Peyer's patch (tissue), 4 donors: ENCODE measurements around the gene FGF8. TPM values are rescaled to one million over a fixed set of nuclear protein-coding genes. Genes with fewer than 3 reads are reported as not detected.

ENCODE experiments used
- DNase-seq, 3 donors: peaks; one replicate each; pipeline ENCODE4 v3.0.0-alpha.2; 2017 to 2019
- H3K27ac ChIP-seq, 4 donors: fragments of 200-600 bp; sonication (generic); one replicate each; pipeline ENCODE4 v1.5.1; 2016 to 2019
- H3K27me3 ChIP-seq, 2 donors: fragments of 200-600 bp; sonication (generic); one replicate each; pipeline ENCODE4 v1.5.1; 2019
- H3K36me3 ChIP-seq, 3 donors: fragments of 200-600 bp; sonication (generic); one replicate each; pipeline ENCODE4 v1.5.1; 2016 to 2019
- H3K4me1 ChIP-seq, 4 donors: fragments of 200-600 bp; sonication (generic); one replicate each; pipeline ENCODE4 v1.5.1; 2016 to 2019
- H3K4me3 ChIP-seq, 4 donors: fragments of 200-600 bp; sonication (generic); 1 replicate in 3 of 4; 2 replicates in 1 of 4; pipeline ENCODE4 v1.5.1; 2016 to 2019; ENCODE audit warnings: mild to moderate bottlenecking in 1 of 4
- H3K9me3 ChIP-seq, 4 donors: fragments of 200-600 bp; sonication (generic); one replicate each; pipeline ENCODE4 v1.5.1; 2016 to 2019; ENCODE audit warnings: mild to moderate bottlenecking in 1 of 4
- CTCF ChIP-seq, 6 experiments: fragments of 450-650 bp in 4 of 6; fragments of 200-600 bp in 2 of 6; sonication (generic) in 1 of 6; IDR thresholded peaks; one replicate each; pipeline ENCODE4 v1.5.1; 2017 to 2019; ENCODE audit warnings: antibody characterized with exemption in 6 of 6, mild to moderate bottlenecking in 3 of 6, moderate library complexity in 1 of 6
- POLR2A ChIP-seq, 2 donors: fragments of 450-650 bp; IDR thresholded peaks; one replicate each; pipeline ENCODE4 v1.5.1; 2017; ENCODE audit warnings: antibody characterized with exemption in 2 of 2, mild to moderate bottlenecking in 2 of 2, moderate library complexity in 2 of 2
- total RNA-seq, 4 donors: library from RNA; depleted of rRNA; stranded (reverse); fragments of >200 nt; gene quantifications; one replicate each; pipeline ENCODE4 v1.1.0, GENCODE V29; 2016

The FGF8 gene
- total RNA-seq, 4 donors from 2014 or later = not detected

DNA sequence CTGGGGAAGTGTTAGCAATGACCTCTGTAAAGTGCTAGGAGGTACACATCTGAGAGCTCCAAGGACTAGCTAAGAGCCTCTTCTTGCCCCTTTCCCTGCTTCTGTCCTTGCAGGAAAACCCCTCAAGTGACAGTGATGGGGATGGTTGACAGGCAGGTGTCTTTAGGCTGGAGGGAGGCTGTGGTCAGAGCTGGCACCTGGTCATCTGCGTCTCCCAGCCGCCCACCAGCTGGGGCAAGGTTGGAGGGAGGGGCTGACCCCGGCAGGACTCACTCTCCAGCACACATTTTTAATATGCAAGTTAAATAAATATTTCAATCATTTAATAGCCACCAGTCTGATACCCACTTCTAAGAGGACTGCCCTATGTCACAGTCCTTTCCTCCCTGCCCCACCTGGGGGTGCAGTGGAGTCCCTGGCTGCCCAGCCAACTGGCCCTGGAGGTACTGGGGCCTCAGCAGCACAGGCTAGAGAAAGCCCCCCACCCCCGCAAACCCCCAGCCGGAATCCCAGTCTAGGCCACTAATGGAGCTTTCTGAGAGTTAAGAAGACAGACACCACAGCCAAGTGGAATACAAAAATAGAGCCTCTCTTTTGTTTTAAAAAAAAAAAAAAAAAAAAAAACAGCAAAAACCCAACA, 6.3 kb downstream of the FGF8 start:
- no peaks in the 10 kb centered on the region for H3K36me3 ChIP-seq
- no peak overlapping the region for H3K4me3 ChIP-seq
- DNase-seq = no peak
- H3K9me3 ChIP-seq = no peaks in the 10 kb centered on the region
- no peak overlapping the region for H3K27ac ChIP-seq
- peaks cover 0 to 23% of the 10 kb centered on the region in 2 donors for H3K27me3 ChIP-seq
- TF ChIP-seq POLR2A (IDR thresholded peaks at IDR 0.05) (no peak), CTCF (IDR thresholded peaks at IDR 0.05) (no peak)
- H3K4me1 ChIP-seq = peaks cover 0 to 1% (median 0%) of the 10 kb centered on the region in 4 donors

DNA sequence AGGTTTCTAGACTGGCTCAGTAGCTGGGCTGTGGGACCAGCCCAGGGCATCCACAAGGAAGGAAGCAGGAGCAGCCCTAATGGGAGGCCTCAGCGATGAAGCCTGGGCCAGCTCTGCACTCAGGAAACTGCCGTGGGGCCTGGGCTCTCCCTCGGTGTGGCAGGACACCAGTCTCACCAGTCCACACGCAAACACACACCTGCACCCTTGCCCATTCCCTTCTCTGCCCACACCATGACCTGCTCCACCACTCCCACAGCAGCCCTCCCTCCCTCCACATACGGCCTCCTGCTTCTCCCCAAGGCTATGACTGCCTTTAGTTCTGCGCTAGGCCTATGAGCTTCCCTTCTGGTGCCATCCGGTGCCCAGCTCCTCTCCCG, 7.1 kb downstream of the FGF8 start:
- peaks cover 0 to 18% of the 10 kb centered on the region in 2 donors for H3K27me3 ChIP-seq

DNA sequence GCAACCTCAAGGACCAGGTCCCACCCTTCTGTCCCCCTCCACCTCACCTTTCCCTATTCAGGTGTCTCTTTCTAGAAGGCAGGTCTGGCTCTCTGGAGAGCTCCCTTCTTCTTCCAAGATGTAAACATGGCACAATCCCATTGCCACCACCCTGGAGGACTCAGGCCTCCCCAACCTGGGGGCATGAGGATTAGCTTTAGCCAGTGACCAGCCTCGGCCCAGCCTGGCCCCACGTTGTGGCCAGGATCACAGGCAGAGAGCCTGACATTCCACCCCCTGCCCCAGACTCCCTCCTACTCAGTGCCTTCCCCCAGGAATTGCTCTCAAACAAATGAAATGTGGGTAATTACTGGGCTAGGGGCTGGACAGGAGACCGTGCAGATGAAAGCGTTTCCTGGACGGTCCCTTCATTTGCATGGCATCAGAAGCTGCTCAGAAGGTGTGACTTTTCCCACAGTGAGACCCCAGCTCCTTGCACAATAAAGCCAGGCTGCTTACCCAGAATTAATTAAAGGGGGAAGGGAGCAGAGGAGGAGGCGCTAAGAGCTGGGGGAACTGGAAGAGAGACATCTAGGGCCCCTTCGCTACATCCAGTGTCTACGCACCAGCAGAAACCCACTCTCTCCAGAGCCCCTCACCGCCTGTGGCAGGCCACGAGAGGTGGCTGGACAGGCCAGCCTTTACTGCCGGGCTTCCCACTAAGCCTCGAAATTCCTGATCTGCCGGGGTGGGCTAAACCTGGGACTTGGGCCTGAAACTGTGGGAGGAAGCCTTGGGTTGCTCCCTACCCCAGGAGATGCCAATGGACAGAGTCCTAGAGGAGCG, 7.7 kb downstream of the FGF8 start:
- Histone ChIP-seq H3K9me3 (no peaks in the 10 kb centered on the region), H3K27me3 (peaks cover 0 to 13% of the 10 kb centered on the region in 2 donors), H3K27ac (no peak overlapping the region), H3K4me3 (no peak overlapping the region), H3K36me3 (no peaks in the 10 kb centered on the region), H3K4me1 (no peaks in the 10 kb centered on the region)
- no peak for DNase-seq
- no peak for TF ChIP-seq POLR2A (IDR thresholded peaks at IDR 0.05)
- no peak for TF ChIP-seq CTCF (IDR thresholded peaks at IDR 0.05)

More for the DNA sequence above, 7.1 kb downstream of the FGF8 start:
- H3K9me3 ChIP-seq = no peaks in the 10 kb centered on the region
- DNase-seq = no peak
- TF ChIP-seq CTCF (IDR thresholded peaks at IDR 0.05) (no peak), POLR2A (IDR thresholded peaks at IDR 0.05) (no peak)
- H3K36me3 ChIP-seq = no peaks in the 10 kb centered on the region
- H3K4me1 ChIP-seq = no peaks in the 10 kb centered on the region
- no peak overlapping the region for H3K27ac ChIP-seq
- no peak overlapping the region for H3K4me3 ChIP-seq

DNA sequence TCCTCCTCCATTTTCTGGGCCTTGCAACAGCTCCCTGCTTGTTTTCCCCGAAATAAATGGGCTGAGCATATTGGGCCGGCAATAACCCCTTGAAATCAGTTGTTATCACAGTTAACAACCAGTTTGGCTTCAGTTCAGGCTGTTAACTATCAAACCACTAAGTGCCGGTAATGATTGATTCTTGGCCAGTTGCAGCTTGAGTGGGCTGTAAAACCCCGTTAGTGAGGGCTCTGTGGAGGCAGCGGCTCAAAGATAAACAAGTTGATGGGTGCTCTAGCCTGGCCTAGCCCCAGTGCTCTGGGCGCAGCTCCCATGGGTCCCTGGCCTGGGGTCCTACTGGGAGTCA, 8.3 kb downstream of the FGF8 start:
- Histone ChIP-seq H3K9me3 (no peaks in the 10 kb centered on the region), H3K4me3 (no peak overlapping the region), H3K27me3 (peaks cover 0 to 7% of the 10 kb centered on the region in 2 donors), H3K4me1 (no peaks in the 10 kb centered on the region), H3K27ac (no peak overlapping the region), H3K36me3 (no peaks in the 10 kb centered on the region)
- no peak for DNase-seq
- TF ChIP-seq CTCF (IDR thresholded peaks at IDR 0.05) = no peak
- no peak for TF ChIP-seq POLR2A (IDR thresholded peaks at IDR 0.05)

DNA sequence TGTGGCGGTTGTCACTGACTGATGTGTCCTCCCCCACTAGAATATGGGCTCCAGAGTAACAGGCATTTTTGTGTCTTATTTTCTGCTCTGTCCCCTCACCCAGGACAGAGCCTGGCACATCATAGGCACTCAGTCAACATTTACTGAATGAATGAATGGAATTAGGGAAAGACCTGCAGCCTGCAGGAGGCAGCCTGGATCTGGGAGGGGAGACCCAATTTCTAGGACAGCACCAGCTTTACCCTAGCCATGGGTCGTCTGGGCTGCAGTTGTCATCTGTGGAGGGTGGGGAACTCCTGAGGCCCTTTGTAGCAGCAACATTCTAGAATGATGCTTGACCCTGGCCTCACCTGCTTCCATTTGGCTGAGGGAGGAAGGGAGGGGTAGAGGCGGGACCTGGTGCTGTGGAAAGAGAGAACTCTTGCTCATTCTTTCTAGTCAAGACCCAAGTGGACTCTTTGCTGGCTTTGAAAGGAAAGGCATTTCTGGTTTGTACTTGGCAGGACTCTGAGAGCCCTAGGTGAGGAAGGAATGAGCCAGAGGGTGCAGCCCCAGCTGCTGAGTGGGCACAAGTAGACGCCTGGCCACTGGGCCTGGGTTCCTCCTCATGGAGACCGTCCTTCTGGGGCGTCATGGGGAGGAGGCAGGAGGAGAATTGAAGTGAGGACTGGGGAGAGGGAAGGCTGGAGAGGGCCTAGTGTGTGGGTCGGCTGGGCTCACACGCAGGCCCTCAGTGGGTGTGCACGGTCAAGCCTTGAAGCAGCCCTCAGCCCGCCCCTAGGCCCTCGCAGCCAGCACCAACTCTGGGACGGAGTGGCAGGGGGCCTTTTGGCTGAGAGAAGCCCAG, 8.9 kb downstream of the FGF8 start:
- Histone ChIP-seq H3K36me3 (no peaks in the 10 kb centered on the region), H3K27ac (no peak overlapping the region), H3K4me3 (no peak overlapping the region), H3K4me1 (no peaks in the 10 kb centered on the region), H3K27me3 (peaks cover 0 to 1% of the 10 kb centered on the region in 2 donors), H3K9me3 (no peaks in the 10 kb centered on the region)
- no peak for DNase-seq
- TF ChIP-seq POLR2A (IDR thresholded peaks at IDR 0.05) = no peak
- no peak for TF ChIP-seq CTCF (IDR thresholded peaks at IDR 0.05)
